IPS-NIHi7 (cell line): ENCODE results near the gene CACNB4.
"Not testable (repeated sequence)": the region's sequence is repeated elsewhere in the genome, so short reads cannot be mapped to it uniquely, and the experiment has no call there.

ENCODE experiments used
- DNase-seq: peaks from one replicate; pipeline ENCODE4 v3.0.0; 2012; ENCODE audit warnings: mixed read lengths; ENCODE audit errors: extremely low spot score

The CACNB4 gene

DNA sequence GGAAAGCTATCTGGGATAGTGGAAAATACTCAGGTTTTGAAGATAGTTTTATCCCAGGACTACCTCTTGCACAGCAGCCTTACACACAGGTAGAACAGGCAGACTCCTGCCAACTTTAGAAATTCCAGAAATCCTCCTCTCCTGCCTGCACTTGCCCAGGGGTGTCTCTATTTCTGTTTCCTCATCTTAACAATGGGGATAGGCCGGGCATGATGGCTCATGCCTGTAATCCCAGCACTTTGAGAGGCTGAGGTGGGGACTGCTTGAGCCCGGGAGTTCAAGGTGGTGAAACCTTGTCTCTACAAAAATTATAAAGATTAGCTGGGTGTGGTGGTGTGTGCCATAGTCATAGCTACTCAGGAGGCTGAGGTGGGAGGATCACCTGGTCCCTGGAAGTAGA, 153.7 kb downstream of the CACNB4 start:
- no peak for DNase-seq

DNA sequence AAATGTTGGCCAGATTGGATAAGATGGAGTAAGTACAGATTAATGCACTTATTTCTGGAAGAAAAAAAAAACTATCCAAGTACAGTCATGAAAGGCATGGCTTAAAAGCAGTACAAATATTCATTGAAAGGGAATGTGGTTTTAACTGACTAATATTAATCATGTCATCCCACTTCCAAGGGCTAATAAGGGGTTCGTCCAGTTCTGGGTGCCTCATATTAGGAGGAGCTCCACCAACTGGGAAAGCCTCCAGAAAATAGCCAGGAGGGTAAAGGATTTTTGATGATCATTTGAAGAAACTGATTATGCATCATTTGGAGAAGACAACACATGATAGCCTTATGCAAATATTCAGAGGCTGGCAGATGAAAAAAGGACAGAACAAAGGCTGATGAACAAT, 155.4 kb downstream of the CACNB4 start:
- no peak for DNase-seq

DNA sequence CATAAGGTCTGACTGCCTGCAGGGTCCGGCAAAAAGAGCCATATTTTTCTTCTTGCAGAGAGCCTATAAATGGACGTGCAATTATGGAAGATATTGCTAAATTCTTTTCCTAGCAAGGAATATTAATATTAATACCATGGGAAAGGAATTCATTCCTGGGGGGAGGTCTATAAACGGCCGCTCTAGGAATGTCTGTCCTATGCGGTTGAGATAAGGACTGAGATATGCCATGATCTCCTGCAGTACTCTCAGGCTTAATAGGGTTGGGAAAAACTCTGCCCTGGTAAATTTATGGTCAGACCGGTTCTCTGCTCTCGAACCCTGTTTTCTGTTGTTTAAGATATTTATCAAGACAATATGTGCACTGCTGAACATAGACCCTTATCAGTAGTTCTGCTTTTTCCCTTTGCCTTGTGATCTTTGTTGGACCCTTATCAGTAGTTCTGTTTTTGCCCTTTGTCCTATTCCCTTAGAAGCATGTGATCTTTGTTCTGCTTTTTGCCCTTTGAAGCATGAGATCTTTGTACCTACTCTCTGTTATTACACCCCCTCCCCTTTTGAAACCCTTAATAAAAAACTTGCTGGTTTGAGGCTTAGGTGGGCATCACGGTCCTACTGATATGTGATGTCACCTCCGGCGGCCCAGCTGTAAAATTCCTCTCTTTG, 156.2 kb downstream of the CACNB4 start:
- DNase-seq = not testable (repeated sequence)

DNA sequence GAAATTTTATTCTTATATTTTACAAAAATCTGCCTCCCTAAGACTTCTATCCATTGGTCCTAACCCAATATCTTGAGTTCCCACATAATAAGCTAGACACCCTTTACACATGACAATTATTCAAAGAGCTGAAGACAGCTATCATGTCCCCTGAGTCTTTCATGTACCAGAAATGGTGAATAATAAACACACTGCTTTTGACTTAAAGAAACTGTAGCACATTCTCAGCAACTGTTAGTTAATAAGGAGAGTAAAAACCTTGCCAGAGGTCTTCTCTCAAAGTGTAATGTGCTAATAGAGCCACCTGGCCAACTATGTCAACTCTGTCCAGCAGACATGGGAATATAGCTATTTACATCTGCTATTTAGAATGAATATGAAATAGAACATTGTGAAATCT, 160.9 kb downstream of the CACNB4 start:
- DNase-seq = no peak

DNA sequence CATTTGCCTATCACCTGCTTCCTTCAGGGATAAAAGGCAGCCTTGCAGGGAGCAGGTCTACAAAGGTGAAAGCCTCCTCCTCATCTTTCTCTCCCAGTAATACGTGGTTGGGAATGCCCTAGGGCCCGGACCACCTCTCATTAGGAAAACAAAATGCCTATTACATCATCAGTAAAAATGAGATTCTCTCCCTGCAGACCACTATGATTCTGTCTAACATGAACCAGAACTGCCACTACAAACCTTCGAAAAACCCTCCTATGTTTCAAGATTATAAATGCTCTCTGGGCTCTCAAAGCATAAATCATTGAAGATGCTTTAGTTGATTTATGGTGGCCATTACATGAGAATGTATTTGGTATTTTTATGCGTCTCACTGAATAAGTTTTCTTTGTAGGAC, 162.2 kb downstream of the CACNB4 start:
- no peak for DNase-seq

DNA sequence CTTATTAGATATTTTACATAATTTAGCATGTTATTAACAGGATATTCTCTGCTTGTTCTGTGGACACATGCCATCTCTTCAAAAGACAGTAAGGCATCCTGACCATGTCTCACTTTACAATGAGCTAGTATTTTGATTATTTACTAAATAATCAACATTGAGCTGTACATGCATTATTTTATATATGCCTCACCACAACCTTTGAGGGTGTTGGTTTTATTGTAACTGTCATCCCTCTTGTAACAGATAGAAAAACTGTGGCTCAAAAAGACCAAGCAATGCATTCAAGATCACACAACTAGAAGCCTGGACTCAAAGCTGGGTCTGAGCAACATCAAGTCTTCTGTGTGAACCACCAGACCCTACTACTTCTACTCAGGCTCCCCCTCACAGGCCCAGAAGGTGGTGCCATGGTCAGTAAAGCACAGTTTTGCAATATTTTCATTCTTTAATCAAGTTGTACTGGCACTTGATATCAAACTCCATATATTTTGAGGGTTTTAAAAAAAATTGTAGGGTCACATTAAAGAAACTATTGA, 165.5 kb downstream of the CACNB4 start:
- no peak for DNase-seq

DNA sequence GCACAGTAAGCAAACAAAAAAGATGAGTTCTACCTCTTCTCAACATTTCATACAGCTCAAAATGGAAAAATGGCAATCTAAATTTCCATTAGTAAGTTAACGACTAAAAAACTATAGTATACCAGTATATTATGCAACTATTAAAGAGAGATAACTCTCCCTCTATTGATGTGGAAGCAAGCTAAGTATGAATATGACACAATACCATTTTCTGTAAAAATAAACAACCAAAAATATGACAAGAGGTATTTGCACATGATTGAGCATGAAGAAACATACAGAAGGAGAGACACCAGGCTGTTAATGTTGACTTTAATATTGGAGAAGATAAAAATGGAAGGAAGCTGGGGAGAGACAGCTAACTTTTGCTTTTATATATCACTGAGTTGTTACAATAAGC, 167.1 kb downstream of the CACNB4 start:
- no peak for DNase-seq

DNA sequence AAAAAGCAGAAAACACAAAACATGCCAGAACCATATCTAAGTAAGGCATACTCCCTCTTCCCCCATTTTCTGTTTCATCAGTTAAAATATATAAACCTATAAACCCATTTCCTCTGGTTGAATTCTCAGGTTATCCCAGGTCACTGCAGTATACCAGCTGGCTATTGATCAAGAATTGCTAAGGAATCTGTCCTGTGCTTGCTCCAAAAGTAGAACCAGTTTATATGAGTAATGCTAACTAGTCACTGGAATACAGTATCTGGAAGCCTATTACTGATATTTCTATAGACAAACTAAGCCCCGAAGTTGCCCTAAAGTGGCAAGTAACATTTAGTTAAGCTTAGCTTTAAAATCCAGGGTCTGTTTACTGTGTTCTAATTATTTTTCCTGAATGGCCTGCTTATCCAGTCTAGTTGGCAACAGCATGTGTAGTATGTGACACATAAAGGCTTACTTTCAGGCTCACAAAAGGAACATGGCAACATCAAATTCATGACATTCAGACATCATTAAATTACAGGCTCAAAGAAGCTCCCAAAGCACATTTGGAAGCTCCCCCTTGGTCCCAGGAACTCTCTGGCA, 167.7 kb downstream of the CACNB4 start:
- DNase-seq = no peak

DNA sequence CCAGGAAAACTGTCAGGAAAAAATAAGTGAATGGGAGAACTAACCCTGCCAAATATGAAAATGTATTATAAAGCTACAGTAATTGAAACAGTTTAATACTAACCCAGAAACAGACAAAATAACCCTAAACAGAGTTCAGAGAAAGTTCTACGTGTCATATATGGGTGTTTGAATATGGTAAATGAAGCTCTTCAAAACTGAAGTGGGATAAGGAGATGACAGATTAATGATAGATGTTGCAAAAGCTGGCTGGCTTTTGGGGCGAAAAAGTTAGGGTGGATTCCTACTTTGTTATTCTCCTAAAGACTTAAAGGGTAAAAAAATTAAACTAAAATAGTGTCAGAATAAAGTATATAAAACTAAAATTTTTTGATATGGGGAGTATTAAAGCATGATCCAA, 168.8 kb downstream of the CACNB4 start:
- DNase-seq = no peak

DNA sequence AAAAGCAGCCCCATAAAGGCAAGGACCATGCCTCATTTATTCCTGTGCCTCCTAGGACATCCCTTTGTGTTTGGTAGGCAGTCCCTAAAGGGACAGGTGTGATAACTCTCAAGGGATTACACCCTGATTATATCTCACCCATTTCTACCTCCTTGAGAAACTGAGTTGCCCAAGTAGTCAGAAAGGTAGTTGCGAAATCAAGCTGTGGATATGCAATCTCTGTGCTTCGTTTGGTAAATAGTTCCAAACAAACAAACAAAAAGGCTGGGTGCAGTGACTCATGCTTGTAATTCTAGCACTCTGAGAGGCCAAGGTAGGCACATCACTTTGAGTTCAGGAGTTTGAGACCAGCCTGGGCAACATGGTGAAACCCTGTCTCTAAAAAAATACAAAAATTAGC, 170.5 kb downstream of the CACNB4 start:
- DNase-seq = peak; percentile 22

DNA sequence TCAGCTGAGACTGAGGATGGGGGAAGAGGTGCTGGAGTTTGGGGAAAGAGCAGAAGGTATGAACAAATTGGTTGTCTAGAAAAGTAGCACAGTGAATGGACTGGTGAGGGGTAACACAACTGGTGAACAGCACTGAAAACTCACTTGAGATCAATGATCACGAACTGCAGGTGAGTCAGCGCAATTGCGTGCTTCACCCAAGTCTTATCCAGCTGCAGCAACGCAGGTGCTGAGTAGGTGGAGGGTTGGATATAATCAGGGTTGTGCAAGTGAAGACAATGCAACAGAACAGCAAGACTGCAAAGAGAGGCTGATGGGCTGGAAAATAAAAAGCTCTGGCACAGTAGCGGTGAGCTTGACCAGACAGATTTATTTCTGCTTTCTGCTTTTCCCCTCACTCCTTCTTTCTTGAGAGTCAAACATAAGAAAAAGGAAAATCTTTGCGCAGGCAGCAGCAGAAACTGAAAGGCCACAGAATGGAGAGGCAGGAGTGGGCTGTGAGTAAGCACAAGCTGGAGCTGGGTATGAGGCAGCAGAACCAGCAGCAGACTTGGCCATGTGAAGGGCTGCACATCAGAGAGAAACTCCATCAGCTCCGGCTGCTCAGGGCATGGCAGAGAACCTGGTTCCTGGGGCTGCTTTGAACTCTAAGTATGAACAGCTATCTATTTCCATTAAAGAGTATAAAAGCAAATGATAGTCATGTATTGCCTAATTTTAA, 171.2 kb downstream of the CACNB4 start:
- DNase-seq = peak; percentile 17

DNA sequence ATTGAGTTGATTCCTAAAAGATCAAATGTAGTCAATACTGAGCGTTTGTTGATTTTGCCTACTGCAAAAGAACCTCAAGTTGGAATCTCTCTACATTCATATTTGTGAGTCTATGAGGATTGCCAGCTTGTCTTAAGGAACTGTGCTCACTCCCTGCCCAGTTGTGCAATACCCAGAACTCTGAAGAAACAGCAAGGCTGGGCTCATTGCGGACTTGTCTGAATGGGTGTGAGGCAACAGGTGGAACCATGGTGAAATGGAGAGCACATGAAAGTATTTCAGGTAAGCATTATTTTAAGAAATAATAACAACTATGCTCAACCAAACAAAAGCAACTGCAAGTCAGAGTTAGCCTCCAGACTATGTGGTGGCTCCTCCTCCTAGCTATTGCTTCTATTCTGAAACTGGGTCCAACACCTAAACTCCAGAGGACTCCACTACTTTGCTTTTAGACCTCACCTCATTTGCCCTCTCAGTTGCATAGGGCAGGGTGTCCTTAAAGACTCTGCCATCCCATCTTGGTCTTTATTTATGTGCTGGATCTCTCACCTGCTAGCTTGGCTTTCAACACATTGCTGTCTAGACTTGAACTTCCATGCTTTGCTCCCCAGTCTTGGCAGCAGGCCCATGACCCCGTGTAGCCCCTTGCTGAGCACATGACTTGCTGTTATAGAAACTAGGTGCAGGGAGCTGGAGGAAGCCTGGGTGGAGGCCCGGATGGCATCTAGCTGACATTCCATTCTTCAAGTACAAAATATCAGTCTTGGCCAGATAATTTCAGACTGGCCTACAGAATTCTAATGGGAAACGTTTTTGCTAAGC, 175.8 kb downstream of the CACNB4 start:
- no peak for DNase-seq

DNA sequence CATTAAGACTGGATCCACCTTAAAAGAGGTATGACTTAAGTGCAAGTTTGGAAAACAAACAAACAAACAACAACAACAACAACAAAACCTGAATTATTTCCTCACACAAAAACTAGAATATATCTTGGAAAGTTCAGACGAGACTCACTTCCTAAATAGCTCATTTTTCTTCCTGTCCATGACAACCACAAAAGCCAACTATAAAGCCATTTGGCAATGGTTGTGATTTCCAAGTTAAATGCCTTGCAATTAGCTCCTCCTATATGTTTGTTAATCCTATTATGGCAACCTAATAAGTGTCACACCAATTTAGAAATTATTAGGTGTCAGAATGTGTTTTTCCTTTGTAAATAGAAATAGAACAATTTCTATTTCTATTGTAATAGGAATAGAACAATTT, 179.1 kb downstream of the CACNB4 start:
- DNase-seq = no peak

DNA sequence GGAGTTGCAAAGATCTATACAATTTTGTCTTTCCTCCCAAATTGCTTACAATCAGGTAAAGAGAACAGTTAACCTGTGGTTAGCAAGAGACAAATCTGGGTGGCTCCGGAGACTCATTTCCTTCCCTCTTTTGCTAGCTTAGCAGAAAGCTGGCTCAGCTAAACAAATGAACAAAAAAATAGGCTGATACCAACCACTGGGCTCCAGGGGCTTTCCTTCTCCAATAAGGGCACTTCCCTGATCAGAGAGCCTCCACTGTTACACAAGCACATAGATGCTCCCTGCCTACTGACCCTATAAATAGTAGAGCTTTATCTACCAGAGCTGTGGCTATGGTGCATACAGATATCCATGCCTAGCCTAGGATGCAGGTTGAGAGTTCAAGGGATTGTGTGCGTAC, 180.5 kb downstream of the CACNB4 start:
- no peak for DNase-seq

DNA sequence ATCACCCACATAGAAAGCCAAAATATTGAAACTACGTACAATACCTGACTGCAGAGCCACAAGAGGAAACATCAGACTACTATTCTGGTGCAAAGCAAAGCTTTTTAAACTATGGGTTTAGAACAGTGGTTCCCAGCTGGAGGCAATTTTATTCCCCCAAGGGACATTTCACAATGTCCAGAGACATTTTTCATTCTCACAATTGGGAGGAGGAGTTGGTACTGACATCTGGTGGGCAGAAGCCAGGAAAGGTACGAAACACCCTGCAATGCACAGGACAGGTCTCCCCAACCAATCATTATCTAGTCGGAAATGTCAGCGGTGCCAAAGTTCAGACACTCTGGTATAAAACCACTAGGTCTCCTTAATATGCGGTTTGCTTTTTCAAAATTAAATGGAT, 182.2 kb downstream of the CACNB4 start:
- DNase-seq = no peak

DNA sequence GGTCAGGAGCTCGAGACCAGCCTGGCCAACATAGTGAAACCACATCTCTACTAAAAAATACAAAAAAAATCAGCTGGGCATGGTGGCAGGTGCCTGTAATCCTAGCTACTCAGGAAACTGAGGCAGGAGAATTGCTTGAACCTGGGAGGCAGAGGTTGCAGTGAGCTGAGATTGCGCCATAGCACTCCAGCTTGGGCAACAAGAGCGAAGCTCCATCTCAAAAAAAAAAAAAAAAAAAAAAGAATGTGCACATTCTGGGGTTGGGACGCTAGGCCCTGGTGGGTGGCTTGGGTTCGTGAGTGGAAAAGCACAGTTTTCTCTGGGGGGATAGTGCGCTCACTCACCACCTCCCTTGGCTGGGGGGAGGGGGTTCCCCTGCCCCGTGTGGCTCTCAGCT, 183.2 kb downstream of the CACNB4 start:
- not testable (repeated sequence) for DNase-seq

DNA sequence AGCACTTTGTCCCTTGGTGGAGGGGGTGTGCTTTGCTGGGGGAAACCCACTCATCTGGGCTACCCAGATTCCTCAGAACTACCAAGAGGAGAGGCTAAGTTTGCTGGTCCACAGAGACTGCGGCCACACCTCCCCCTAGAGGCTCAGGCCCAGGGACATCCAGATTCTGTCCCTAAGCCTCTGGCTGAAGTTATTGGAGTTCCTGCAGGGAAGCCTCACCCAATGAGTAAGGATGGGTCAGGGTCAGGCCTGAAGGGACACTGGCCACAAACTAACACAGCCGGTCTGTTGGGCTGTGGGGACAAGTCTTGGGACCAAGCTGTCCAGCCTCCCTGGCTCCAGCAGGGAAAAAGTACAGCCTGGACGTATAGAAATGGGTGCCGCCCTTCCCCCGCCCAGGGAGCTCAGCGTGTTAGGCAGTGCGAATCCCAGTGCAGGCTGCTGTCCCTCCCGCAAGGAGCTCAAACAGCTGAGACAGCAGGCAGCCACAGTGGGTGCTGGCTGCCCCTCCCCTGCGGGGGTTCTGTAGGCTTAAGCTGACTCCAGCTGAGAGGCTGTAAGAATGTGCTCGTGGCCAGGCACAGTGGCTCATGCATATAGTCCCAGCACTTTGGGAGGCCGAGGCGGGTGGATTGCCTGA, 183.7 kb downstream of the CACNB4 start:
- no peak for DNase-seq

DNA sequence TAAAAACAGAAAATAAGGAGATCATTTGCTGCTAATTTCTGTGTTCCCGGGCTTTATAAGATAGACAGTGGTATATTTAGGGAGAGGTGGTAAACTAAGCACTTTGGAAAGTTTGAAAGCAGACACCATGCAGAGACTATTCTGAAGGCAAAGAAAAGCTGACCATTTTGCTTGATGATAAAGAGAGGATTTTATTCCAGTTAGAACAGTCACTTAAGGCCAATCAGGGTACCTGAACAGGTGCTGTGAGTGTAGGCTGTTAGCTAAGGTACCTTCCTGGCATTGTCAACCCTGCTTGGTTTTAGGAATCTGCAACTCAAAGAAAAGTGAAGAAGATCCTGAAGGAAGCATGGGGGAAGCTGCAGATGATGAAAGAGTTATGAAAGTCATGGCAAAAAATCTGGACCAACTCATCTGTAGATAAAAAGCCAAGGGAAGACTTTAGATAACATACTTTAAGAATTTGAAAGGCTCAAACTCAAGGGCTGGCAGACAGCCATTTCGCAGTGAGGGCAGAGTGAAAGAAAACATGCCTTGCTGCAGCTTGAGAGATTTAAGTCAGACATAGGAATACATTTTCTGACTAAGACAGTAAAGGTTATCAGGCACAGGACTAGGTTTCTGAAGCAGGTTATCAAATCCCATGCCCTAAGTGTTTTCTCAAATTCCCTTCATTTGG, 190.5 kb downstream of the CACNB4 start:
- no peak for DNase-seq

DNA sequence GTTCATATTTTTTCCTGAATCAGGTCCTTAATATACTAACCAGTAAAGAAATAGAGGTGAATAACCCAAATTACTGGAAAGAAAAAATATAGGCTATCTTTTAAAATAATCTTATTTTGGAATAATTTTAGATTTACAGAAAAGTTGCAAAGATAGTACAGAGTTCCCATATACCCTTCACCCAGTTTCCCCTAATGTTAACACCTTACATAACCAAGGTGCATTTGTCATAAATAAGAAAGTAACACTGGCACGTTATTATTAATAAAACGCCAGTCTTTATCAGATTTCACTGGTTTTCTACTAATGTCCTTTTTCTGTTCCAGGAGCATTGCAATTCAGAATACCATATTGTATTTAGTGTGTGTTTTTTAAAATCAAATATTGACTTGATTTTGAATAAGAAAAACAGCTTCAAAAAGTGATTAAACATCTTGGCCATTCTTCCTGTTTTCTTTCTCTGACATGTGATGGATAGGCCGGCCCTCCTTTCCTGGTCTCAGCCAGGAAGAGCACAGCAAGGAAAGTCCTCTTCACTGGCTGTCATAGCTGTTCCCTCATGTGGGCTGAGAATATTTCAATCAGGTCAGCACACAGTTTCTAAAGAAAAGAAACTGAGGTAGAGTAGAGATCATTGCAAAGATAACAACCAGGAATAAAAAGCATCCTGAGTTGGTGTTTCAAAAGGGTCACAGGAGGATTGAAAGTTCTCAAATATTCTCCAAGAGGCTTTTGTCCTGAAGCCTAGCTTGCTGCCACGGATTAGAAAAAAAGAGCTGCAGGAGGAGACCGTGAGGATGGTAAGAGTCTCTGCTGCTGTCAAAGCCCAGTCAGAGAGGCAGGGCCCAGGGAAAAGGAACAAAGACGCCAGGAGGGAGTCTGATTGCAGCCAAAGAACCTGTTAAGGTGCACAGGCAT, 191.3 kb downstream of the CACNB4 start:
- no peak for DNase-seq

DNA sequence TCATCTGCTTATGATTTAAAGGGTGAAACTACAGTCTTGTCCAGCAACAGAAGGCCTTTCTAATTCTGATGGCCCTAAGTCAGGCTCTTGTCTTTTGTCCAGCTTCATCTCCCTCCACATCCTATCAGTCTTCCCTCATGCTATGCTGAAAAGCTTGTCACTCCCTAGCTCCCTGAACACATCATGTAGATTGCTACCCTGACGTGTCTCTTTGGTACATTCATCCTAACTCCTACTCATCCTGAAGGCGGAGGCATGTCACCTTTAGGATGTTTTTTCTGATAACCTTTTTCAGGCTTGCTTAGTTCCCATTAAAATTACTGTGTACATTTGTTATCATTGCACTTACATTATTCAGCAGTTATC, 192.2 kb downstream of the CACNB4 start:
- DNase-seq = no peak
